Kidney capillary endothelial cell (primary cell): Measurements from ENCODE around the gene COL27A1.
"Not testable (repeated sequence)": the region's sequence is repeated elsewhere in the genome, so short reads cannot be mapped to it uniquely, and the experiment has no call there.

Experiments
- DNase-seq: peaks from one replicate; pipeline ENCODE4 v3.0.0-alpha.2; 2018; ENCODE audit warnings: low spot score

COL27A1 gene

DNA sequence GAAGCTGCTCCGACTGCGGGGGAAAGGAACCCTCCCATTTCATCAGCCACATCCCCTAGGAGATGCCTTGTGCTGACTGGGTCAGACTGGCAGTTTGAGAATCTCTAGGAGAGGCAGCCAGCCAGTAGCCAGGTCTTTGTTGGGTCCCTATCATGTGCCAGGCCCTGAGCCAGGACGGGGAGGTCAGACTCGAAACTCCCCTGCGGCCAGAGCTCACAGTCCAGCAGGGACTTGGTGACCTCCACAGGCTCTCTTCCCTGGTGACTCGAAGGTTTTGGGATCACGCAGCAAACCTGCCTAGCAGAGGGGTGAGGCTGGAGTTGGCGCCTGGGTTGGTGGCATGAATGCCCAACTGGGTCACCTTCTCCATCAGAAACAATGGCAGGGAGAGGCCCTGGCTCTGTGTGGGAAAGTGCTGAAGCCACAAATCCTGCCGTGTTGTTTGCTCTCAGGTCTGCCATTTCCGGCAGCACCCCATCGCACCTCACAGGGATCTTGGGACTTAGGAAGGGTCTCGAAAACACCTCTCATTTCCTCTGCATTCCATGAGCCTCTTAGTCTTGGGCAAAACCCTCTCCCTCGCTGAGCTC lies 153.1 kb downstream of the COL27A1 start:
- no peak for DNase-seq

DNA sequence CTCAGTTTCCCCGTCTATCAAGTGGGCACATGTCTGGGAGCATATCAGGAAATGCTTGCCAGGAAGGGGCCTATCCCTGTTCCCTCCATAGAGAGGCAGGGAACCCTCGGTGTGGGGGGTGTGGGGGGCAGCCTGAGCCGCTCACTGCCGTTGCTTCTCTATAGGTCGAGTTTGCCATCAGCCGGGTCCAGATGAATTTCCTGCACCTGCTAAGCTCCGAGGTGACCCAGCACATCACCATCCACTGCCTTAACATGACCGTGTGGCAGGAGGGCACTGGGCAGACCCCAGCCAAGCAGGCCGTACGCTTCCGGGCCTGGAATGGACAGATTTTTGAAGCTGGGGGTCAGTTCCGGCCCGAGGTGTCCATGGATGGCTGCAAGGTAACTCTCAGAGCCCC lies 153.8 kb downstream of the COL27A1 start:
- no peak for DNase-seq

DNA sequence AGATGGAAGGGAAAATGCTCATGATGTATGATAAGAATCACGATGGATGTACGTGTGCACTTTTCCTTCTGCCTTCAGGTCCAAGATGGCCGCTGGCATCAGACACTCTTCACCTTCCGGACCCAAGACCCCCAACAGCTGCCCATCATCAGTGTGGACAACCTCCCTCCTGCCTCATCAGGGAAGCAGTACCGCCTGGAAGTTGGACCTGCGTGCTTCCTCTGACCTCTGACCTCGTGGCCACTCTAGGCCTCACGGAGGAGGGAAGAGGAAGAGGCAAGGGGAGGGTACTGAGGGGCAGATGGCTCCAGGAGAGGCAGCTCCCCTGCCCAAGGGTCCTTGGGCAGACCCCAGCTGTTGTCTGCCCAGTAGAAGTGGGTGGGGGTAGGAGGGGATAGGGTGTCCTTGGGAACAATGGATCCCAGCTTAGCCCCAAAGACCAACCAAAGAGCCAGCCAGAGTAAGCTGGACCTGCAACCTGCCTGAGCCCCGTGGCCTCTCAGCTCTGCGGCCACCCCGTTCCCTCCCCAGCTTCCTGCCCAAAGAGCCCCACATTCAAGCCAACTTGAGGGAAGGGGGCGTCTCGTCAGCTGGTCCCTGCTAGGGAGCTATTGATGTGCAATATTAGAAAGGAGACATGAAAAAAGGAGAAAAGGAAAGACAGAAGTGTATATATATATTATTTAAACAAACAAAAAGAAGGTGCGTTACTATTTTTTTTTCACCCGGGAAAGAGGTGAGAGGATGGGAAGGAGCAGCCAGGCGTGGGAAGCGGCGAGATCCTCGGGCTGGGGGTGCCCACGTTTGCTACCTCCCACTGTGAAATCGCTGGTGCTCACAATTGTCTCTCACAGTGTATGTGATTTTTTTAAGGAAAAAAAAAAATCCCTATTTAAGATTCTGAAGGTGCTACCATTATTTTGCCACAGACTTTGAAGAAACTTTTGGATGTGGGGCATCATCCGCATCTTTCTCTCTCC lies 155.4 kb downstream of the COL27A1 start:
- DNase-seq = no peak

DNA sequence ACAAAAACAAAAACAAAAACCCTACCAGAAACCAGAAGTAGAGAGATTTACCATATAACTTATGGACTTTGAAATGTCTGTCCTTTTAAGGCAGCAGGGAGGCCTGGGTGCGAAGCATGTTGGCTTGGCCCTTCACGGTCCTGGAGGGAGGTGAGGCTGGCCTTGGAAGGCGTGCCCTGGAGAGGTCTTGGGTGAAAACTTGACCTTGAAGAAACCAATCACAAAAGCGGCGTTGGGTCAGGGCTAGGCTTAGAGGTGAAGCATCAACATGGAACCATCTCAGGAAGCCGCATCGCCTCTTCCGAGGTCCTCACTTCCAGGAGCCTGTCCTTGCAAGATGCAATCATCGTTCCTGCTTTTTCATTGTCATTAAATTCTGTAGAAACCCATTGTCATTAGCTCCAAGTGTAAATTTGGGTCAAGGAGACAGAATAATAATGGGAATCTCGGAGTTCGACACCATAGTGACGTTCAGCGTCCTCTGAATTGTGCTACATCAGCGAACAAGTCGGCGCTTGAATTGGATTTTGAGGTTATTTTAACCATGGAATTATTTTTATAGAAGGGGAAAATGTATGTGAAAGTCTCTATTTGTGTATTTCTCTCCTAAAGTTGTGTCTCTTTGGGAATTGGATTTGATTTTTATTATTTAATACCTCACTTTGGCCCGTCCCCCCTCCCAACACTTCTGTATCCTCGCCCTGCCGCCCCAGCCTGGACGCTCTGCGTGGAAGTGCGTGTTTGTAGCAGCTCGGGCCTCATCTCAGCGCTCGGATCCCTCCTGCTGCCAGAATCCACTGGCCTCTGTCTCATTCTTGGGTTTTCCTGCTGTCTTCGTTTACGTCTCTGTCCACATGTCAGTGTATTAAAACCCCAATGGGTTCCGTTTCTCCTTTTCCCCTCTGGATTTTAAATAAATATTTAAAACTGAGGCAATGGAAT lies 156.5 kb downstream of the COL27A1 start:
- DNase-seq = no peak

GRCh38 chr9:114312513-114312875 lies 157.2 kb downstream of the COL27A1 start:
- DNase-seq = no peak

- no peak for DNase-seq
These were observed 157.8 kb downstream of the COL27A1 start for GRCh38 chr9:114313186-114313585.

DNA sequence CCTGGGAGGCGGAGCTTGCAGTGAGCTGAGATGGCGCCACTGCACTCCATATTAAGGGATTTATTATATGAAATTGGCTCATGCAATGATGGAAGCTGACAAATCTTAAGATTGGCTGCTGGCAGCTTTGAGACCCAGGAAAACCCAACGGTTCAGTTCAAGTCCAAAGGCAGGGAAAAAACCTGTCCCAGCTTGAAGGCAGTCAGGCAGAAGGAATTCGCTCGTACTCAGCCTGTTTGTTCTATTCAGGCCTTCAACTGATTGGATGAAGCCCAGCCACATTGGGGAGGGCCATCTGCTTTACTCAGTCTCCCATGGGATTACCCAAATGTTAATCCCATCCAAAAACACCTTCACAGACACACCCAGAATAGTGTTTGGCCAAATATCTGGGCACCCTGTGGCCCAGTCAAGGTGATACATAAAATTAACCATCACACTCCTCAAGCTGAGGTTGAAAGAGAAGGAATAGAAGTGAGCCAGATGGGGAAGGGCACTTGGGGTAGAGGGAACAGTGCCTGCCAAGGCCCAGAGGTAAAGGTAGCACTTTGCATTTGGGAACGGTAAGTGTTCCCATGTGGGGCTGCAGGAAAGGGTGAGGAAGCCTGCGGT lies 159.0 kb downstream of the COL27A1 start:
- no peak for DNase-seq

- no peak for DNase-seq
These were observed 159.8 kb downstream of the COL27A1 start for GRCh38 chr9:114314881-114315722.

DNA sequence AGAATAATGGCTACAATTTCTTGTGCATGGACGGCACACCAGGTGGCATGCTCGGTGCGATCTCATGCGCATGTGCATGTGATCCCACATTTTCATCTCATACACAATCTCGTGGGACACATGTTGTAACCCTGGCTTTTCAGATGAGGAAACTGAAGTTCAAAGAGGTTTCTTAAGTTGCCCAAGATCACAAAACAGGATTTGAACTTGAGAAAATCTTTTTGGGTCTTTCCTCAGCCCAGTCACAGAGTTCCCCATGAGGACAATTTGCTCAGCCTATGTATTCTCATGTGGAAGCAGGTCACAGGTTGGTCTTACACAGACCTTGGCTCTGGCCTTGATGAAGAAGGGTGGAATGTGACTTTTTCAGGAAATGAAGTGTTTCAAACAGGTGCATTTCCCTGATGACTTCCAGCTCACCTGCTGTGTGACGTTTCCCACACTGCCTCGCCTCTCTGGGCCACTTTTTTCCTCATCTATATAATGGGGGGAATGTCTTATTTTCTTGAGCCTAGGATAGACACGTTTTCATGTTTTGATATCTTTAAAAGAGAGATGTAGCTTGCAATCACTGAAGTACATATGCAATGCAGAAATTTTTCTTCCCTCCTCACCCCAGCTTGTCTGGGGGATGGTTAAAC lies 160.5 kb downstream of the COL27A1 start:
- no peak for DNase-seq

GRCh38 chr9:114316605-114317230 lies 161.4 kb downstream of the COL27A1 start:
- no peak for DNase-seq

DNA sequence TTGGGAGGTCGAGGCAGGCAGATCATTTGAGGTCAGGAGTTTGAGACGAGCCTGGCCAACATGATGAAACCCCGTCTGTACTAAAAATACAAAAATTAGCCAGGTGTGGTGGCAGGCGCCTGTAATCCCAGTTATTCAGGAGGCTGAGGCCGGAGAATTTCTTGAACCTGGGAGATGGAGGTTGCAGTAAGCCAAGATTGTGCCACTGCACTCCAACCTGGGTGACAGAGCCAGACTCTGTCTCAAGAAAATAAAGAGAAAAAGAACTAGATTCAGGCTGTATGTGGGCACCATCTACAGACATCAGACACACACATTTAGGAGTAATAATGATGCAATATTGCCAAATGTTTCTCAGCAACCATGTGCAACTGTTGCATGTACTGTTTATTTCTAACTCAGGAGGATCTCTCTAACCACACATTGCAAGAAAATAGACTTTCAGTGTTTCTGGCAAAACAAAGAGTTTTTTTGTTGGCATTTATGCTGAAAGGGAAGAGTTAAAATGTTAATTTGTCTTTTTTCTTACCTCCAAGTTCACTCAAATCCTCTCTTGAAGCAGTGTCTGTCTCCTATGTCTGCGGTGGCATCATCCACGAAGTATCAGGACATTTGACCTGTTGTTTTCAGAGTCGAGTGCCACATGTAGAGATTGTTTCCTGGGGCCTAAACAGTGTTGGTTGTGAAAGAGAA lies 162.5 kb downstream of the COL27A1 start:
- DNase-seq = no peak

DNA sequence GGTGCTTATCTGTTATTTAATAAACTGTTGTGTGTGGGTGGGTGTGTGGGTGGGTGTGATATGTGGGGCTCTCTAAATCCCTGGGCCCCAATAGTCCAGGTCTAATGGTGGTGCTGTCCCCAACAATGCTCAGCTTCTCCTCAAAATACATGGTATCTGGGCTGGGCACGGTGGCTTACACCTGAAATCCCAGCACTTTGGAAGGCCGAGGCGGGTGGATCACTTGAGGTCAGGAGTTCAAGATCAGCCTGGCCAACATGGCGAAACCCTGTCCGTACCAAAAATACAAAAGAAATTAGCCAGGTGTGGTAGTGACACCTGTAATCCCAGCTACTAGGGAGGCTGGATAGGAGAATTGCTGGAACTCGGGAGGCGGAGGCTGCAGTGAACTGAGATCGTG lies 163.1 kb downstream of the COL27A1 start:
- no peak for DNase-seq

- DNase-seq = no peak
These were observed 163.8 kb downstream of the COL27A1 start for GRCh38 chr9:114319147-114319546.

DNA sequence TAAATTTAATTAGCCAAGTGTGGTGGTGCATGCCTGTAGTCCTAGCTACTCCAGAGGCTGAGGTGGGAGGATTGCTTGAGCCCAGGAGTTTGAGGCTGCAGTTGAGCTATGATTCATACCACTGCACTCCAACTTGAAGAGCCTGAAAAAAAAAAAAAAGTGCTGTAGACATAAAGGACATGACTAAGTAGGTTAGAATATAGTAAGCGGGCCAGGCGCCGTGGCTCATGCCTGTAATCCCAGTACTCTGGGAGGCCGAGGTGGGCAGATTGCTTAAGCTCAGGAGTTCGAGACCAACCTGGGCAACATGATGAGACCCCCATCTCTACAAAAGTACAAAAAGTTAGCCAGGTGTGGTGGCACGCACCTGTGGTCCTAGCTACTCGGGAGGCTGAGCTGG lies 165.4 kb downstream of the COL27A1 start:
- not testable (repeated sequence) for DNase-seq

DNA sequence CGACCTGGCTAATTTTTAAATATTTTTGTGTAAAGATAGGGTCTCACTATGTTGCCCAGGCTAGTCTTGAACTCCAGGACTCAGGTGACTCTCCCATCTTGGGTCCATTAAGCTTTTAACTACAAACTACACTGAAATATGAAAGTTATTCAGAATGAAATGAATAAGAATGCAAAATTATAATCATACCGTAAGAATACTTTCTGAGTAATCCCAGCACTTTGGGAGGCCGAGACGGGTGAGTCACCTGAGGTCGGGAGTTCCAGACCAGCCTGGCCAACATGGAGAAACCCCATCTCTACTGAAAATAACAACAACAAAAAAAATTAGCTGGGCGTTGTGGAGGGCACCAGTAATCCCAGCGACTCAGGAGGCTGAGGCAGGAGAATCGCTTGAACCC lies 166.4 kb downstream of the COL27A1 start:
- no peak for DNase-seq

- DNase-seq = not testable (repeated sequence)
These were observed 167.0 kb downstream of the COL27A1 start for GRCh38 chr9:114322160-114322818.

- DNase-seq = not testable (repeated sequence)
These were observed 167.6 kb downstream of the COL27A1 start, which contains the start of gene ORM1 for GRCh38 chr9:114322831-114323531. TSS of gene ORM1 (plus strand) at chr9:114323098. CDS start at chr9:114323134, 36 bp downstream.

GRCh38 chr9:114323849-114324248 lies 168.5 kb downstream of the COL27A1 start:
- DNase-seq = not testable (repeated sequence)
